HG03354 (cell line): ENCODE data around the gene GDF3.
"Not testable (repeated sequence)": the region's sequence is repeated elsewhere in the genome, so short reads cannot be mapped to it uniquely, and the experiment has no call there.

Experiments
- ATAC-seq: cut with Tn5 transposase; IDR thresholded peaks from one replicate; pipeline ENCODE4 v1.9.1; 2021; ENCODE audit warnings: mild to moderate bottlenecking; ENCODE audit not compliant: unreplicated experiment, poor library complexity, severe bottlenecking

Gene GDF3

DNA sequence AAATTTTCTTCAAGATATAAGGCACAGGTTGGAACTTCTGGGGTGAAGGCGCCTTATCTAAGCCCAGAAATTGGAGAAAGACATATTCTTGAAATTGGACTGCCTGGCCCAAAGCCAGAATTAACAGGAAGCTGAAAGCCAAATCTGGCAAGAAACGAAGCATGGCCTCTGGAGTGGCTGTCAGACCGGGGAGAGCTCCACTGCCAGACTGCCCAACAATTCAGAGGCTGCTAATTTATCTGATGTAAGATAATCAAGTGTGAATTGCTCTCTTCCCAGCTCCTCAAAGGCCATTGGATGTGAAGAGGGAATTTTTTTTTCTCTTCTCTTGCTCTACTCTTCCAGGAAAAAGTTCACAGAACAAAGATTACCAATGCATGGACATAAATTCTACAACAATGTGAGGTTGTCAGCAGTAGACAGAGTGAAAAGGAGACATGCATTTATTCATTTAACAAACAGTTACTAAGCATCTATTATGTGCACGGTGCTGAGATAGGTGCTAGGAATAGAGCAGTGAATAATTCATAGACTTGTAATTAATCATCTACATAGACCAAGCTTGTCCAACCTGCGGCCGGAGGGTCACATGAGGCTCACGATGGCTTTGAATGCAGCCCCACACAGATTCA lies at the start of gene GDF3:
GDF3 (minus strand) TSS at position 210 of the 632 bp plus-strand sequence; CDS start at position 163, 47 bp downstream.
- no peak for ATAC-seq

DNA sequence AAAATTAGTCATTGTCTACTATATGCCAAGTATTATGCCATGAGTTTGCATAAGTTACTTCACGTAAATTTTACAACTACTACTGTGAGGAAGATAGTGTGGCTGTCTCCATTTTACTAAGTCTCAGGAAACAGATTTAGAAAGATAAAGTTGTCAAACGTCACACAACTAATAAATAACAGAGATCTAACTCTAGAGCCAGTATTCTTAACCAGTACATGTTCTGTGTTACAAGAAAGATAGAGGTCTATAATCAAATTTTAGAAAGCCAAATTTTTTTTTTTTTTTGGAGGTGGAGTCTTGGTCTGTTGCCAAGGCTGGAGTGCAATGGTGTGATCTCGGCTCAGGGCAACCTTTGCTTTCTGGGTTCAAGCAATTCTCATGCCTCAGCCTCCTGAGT lies 37.4 kb upstream of the GDF3 start:
- ATAC-seq = no peak

DNA sequence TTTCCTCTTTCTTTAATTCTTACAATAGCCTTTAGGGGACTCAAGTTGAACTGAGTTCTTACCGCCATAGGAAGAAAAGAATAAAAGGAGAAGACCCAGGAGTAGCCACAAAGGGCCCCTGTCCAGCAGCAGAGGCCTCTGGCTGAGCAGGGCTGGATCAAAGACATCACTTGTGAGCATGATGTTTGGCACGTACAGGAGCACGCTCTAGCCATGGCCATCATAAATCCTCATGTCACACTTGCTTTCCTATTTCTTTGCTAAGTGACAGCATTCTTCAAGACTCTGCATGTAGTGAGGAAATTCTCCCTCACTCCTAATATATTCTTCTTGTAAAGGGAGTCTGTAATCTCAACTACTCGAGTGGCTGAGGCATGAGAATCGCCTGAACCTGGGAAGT lies 35.9 kb upstream of the GDF3 start:
- no peak for ATAC-seq

DNA sequence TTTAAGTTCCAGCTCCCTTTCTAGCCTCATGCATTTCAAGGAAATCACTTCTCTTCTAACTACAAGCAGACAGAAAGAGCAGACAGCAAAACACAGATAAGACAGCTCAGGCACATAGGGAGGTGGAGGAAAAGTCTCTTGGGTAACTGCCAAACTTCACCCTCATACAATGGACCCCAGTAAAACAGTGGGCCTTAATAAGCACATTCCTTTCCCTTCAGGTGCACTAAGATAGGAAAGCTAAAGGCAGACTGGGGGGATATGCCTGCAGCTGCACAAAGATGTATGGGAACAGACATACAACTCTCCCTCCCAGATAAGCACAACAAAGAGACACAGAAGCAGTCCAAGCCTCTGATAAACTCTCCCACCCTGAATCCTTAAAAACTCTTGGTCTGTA lies 35.4 kb upstream of the GDF3 start:
- ATAC-seq = not testable (repeated sequence)

DNA sequence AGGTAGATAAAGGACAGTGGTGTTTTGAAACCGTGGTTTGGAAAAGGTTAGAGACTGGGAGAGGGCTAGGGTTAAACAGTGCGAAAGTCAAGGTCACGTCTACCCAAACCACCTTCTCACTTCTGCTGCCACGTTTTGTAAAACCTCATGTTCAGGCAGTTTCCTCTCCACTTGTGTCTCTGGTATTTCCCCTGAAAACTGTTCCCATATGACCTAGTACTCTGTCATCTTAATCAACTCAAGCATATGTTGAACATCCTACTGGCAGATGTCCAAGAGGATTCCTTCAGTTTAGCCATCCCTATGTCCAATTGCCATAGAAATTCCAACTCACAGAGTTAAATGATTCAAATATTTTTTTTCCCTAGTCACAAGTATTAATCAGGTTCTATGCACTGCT lies 34.2 kb upstream of the GDF3 start:
- ATAC-seq = no peak

DNA sequence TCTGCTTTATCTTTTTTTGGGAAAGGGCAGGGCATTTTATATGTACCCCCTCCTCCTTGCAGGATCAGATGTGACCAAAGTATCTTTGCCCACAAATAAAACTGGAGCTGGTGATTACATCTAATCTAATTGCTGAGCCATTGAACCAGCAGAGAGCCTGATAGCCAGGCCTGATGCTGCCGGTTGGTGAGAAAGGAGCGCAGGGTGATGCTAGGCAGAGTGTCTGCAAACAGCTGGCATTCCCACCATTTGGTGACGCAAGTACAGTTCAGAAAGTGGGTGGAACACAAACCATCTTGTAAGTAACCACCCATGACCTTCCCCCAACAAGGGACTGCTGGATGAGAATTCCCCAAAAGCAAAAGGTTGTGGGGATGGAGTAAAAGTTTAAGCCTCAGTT lies 28.4 kb upstream of the GDF3 start:
- ATAC-seq = no peak

DNA sequence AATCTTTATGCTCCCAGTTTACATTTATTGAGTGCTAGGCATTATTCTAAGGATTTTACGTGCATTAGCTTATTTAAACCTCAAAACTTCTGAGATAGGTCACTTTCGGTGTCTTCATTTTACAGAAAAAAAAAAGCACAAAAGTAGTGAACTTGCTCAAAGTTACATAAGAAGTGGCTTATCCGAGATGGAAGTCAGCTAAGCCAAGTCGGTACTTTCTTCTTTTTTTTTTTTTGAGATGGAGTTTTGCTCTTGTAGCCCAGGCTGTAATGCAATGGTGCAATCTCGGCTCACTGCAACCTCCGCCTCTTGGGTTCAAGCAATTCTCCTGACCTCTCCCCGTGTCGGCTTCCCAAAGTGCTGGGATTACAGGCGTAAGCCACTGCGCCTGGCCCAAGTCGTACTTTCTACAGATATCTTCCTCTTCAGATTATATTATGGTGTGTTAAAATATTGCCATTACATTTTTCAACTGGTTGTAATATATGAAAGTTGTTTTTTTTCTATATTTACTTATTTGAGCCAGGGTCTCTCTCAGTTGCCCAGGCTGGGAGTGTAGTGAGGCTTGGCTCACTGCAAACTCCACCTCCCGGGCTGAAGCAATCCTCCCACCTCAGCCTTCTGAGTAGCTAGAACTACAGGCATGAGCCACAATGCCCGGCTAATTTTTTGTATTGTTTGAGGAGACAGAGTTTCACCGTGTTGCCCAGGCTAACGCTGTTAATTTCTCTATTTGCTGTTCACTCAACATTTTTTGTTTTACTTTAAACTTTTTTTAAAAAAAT lies 24.6 kb upstream of the GDF3 start:
- ATAC-seq = no peak

DNA sequence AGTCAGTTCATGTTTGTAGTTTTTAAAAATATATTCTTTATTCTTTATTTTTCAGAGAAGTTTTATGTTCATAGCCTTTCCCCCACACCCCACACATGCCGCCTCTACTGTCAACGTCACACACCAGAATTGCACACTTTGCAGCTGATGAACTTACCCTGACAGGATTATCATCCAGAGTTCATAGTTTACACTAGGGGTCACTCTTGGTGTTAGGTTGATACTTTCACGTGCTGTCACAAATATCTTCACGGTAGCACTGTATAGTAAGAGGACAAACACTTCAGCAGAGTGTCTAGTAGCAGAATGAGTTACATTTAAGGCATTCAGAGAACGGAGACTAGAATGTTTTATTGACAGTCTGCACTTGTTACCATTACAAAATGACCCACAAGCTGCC lies 20.8 kb upstream of the GDF3 start:
- ATAC-seq = no peak

DNA sequence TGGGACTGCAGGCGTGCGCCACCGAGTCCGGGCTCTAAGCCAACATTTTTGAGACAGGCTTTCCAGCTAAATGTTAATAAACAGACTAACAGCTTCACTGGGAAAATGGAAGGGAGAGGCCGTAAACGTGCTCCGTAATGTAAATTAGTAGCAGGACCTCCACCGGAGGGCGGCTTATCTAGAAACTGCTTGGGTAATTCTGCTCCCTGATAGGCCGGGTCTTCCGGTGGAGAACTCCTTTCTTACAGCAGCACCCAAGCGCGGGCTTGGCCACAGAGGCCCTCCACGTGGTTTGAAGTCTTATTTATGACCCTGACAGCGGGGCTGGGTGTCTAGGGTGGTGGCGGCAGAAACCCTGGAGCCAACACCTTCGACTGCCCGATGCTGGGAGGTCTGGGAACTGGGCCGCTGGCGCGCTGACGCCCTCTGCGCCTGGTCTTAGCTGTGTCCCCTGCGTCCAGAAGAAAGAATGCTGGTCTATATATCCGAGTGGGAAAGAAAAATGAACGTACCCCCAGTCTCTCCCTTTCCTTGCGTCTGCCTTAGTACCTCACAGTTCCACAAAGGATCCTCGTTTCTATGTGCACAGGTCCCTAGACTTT lies 17.4 kb upstream of the GDF3 start:
- ATAC-seq = no peak

DNA sequence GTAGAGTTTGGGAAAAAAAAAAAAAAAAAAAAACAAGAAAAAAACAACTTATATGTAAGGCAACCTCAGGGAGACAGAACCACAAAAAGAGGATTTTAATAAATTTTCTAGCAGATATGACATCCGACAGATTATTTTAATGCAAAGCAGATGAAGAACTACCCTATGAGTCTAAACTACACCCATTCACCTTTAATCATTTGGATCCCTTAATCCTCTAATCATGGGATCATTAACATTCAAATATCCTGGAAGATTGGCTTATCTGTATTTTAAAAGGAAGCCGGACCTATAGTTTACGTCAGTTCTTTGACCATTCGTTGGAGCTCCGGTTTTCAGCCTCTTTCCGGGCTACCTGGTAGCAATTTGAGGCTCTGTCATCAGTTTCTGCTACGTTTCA lies 15.6 kb upstream of the GDF3 start, which contains the start of gene DPPA3:
DPPA3 (plus strand) TSS at position 301 of the 400 bp plus-strand sequence. CDS start 138 bp downstream, outside the sequence.
- no peak for ATAC-seq

DNA sequence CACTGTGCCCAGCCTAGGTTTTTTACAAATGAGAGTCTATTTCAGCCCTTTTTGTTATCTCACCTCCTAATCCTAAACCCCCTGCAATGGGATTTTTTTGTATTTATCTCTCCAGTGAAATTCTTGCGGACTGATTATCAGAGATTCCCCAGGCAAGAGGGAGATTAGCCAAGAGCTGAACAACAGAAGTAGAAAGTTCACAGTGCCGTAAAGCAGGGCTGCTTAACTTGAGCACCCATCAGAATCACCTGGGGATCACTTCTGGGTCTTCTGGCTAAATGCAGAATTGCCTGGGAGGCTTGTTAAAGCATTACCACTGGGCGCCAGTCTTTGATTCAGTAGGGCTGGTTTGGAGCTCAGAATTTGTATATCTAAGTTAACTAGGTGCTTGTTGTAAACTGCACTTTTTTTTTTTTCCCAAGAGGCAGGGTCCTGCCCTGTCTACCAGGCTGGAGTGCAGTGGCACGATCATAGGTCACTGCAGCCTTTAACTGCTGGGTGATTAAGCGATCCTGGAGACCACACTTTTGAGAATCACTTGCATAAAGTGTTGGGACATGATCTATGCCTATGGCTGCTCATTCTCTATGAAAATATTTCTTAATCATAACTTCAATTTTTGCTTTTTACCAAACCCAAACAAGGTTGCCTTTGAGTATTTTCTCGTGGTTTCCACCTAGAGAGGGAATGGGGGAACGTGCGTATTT lies 14.5 kb upstream of the GDF3 start:
- ATAC-seq = no peak

DNA sequence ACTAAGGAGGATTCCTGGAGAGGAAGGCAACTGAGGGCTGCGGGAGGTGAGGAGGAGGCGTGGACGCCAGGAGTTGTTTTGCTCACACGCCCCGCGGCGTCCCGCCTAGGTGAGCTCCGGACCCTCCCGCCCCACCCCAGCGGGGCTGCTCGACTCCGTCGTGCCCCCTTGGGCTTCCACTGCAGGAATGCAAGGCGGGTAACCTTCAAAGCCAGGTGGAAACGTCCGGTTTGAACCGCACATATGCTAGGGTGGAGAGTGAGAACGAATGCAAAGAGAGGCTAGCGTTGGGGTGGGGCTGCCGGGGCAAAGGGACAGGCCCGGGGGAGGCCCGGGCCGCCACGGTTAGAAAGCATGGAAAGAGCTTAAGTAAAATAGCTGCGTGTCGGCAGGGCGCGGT lies 10.3 kb upstream of the GDF3 start:
- ATAC-seq = no peak

DNA sequence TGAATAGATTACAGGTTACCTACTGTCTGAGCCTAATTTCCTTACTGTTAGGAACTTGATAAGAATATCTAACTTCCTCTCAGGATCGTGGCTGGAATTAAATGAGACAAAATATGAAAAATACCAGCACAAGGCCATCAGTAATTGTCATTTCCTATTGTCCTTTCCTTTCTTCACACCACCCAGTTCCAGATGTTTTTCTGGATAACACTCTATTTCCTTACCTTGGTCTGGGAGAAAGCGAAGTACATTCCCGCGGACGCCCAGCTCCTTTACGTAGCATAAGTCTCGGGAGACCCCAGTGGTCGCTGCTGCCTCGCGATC lies 376 bp downstream of the GDF3 start:
- ATAC-seq = no peak

DNA sequence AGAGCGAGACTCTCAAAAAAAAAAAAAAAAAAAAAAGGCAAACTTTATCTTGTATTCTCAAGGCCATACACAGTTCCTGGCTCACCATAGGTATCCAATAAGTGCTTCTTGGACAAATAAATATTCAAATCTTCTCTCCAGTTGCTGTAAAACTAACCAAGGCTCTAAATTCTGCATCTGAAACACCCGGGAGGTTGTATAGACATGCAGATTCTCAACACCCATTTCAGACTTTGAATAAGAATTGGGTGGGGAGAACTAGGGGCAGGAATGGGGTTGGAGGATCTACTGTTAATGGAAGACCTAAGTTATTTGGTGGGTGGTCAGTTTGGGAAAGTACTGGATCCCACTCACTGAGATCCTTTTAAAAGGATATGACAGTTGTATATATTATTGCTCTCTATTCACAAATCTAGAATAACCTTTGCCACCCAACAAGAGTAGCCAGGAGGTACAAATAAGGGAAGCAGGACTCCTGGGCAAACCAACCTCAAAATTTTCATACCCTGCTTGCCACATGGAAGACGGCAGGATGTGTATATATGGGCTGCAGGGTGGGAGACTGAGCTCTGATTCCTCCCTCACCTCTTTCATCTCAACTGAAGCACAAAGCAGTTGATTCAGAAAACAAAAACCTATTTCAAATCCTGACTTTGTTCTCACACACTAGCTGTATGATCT lies 879 bp downstream of the GDF3 start:
- no peak for ATAC-seq

DNA sequence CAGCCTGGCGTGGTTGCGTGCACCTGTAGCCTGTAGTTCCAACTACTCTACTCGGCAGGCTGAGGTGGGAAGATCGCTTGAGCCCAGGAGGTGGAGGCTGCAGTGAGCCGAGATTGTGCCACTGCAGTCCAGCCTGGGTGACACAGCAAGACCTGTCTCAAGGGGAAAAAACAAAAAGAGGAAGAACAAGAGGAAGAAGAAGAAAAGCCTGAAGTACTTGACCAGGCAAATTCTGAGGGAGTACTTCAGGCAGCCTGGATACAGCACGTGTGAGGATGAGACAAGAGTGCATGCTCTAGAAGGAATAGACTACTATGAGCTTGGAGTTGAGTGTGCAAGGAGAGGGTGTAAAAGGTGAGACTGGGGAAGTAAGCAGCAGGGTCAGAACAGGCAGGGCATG lies 1.8 kb downstream of the GDF3 start:
- ATAC-seq = no peak

DNA sequence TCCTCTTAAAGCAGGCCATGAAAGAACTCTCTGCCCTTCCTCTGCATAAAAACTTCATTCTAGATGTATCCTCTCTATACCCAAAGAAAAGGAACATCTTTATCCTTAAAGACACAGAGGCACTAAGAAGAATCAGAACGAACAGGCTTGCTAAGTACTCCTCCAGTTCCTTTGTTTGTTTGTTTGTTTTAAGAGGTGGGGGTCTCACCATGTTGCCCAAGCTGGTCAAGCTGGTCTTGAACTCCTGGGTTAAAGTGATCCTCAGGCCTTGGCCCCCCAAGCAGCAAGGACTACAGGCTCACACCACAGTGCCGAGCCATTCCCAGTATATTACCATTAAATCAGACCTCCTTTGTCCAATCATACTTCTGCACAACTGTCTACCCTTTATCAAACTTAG lies 14.0 kb downstream of the GDF3 start:
- no peak for ATAC-seq

DNA sequence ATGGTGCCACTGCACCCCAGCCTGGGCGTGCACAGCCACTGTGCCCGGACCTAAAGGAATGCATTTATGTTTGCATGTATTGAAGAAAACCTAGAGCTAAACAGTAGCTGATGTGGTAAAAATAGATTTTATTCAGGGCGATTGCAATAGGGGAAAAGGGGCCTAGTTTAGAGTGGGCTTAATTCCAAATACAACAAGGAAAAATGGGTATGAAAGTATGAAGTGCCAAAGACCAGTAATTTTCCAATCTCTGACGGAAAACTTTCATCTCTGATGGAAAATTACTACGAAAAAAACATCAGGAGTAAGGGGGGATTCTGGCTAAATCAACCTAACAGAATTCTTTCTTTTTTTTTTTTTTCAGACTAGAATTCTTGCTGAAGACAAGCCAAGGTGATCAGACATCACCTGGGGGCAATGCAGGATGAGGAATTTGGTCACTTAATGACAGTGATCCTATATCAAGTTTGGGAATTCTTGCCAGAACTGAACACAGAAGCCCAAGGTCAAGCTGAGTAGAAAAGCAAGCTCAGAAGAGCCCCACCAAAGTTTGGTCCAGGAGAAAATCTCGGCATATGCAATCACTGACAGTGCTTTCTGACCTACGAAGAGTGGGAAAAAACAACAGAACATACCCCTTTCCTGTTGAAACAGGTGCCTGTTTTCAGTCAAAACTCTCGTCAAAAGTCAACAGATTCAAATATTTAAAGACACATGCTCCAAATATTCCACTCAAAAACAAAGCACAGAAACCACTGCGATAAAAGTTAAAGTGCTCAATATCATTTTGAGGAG lies 16.1 kb downstream of the GDF3 start:
- ATAC-seq = no peak

DNA sequence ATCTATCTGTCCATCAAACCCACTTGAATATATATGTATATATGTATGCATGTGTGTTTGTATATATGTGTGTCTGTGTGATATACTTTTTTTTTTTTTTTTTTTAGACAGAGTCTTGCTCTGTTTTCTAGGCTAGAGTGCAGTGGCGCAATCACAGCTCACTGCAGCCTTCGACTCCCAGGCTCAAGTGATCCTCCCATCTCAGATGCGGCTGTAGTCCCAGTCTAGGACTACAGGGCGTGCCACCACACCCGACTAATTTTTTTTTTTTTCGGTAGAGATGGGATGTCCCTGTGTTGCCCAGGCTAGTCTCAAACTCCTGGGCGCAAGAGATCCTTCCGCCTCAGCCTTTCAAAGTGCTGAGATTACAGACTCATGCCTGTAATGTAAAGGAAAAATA lies 16.8 kb downstream of the GDF3 start:
- ATAC-seq = no peak

DNA sequence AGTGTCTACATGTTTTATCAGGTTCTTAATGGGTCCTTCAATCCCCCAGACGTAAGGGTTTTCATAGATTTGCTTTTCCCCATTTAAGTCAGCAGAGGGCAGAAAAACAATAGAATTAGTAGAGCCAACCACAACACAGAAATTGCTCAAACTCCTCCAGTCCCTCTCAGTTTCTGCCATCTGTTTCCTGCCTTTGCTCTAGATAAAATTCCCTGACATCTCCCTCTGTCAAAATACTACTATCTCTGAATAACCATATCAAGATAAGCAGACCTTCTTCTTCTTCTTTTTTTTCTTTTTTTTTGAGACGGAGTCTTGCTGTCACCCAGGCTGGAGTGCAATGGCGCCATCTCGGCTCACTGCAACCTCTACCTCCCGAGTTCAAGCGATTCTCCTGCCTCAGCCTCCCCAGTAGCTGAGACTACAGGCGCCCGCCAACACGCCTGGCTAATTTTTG lies 18.1 kb downstream of the GDF3 start:
- ATAC-seq = not testable (repeated sequence)
